ENCODE data around the gene RAP1A. TPM values are rescaled to one million over a fixed set of nuclear protein-coding genes. Genes with fewer than 3 reads are reported as not detected.
A peak's percentile ranks its signal among the peaks of the same experiment; 100 is the strongest.

RAP1A gene
- total and polyA plus RNA-seq, 5 donors from 2014 or later = 72.8 to 143 (median 83.1) TPM

DNA sequence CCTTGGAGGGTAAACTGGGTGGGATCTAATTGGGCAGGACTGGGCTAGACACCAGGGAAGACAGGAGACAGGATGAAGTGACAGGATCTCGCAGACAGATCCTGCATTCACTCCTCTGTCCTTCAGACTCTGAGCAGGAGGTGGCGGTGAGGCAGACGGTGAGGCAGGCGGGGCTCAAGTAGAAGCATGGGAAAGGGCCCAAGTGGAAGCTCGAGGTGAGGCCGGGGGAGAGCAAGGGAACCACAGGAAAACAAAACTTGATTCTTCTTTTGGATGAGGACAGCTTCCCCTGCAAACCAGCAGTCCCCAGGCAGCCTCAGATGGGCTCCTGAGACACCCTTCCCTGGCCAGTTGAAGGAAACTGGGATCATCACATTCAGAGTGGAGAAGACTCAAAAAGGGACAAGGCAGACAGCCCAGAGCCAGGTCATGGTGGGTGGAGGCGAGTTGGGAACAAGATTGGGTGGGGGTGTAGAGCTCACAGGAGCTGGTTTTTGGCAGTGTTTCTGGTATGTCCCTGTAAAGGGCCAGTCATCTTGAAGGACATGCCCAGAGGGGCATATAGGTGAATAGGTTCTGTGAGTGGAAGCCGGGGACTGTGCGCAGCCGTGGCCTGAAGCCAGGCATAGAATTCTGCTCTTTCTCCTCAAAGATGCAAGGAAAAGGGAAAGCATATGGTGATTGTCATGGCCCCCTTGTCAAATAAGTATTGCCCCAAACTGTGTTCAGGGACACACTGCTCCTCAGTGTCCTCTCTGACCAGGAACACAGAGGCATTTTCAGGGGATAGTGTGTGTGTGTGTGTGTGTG is 101.6 kb downstream of the RAP1A start:
- H3K27ac ChIP-seq (ENCODE audit: insufficient read depth, low read length, poor library complexity, severe bottlenecking) = no peak overlapping the region
- DNase-seq = no peak

DNA sequence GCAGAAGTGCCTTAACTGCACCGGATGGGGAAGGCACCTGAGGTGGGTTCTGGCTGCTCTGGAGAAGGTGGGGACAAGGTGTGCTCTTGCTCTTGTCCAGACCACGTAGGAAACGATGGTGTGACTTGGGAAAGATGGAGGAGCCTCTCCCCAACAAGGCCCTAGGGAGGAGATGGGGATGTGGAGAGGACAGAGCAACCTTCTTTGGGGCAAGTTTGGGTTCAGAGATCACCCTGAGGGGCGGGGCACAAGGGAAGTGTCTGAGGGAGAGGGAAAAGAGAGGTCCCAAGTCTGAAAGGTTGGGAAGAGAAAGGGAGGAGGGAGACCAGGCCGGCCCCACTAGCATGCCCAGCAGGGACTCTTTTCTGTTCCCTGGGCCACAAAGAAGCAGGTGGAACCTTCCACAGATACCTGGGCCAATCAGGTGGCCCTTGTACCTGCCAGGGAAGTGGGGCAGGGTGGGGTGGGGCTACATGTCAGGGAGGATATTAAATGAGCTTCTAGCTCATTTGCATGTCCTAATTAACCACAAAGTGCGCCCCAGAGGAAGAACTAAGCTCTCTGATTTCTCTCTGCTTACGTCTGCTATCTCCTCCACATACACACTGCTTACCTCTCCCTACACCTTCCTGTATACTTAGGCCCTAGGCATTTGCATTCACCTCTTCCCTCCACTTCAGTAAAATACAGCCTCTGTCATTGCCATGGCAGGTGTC is 103.7 kb downstream of the RAP1A start:
- no peaks in the 10 kb centered on the region for H3K9me3 ChIP-seq (ENCODE audit: control insufficient read depth in 2 of 2, low read length in 2 of 2)
- peak overlapping the region in 2 of 4 donors; percentile 11 to 47 for H3K4me3 Mint-ChIP-seq
- H3K27me3 ChIP-seq (ENCODE audit: control insufficient read depth, insufficient read depth, low read length) = no peaks in the 10 kb centered on the region
- peak overlapping the region; percentile 91 to 95 (median 92) for H3K27ac Mint-ChIP-seq
- no peaks in the 10 kb centered on the region for H3K36me3 Mint-ChIP-seq
- DNase-seq (peak; percentile 31 to 65 (median 57)), ATAC-seq (ENCODE audit: low read depth in 2 of 2) (peak; percentile 74 to 84)
- H3K4me1 Mint-ChIP-seq = peaks cover 17 to 32% (median 20%) of the 10 kb centered on the region in 4 donors
- H3K27me3 Mint-ChIP-seq = no peaks in the 10 kb centered on the region
- no peaks in the 10 kb centered on the region for H3K9me3 Mint-ChIP-seq
- peaks cover 15% of the 10 kb centered on the region for H3K4me1 ChIP-seq (ENCODE audit: control insufficient read depth, insufficient read depth, low read length, poor library complexity, severe bottlenecking)
- H3K36me3 ChIP-seq (ENCODE audit: control insufficient read depth, insufficient read depth, low read length) = no peaks in the 10 kb centered on the region
- H3K4me3 ChIP-seq (ENCODE audit: low read depth, low read length) = peak overlapping the region; percentile 15
- H3K27ac ChIP-seq (ENCODE audit: insufficient read depth, low read length, poor library complexity, severe bottlenecking) = peak overlapping the region; percentile 47

More for the DNA sequence above, 101.6 kb downstream of the RAP1A start:
- Histone ChIP-seq H3K4me1 (ENCODE audit: control insufficient read depth, insufficient read depth, low read length, poor library complexity, severe bottlenecking) (peaks cover 15% of the 10 kb centered on the region), H3K4me3 (ENCODE audit: low read depth, low read length) (no peak overlapping the region), H3K9me3 (ENCODE audit: control insufficient read depth in 2 of 2, low read length in 2 of 2) (no peaks in the 10 kb centered on the region), H3K27me3 (ENCODE audit: control insufficient read depth, insufficient read depth, low read length) (no peaks in the 10 kb centered on the region), H3K36me3 (ENCODE audit: control insufficient read depth, insufficient read depth, low read length) (peaks cover 6% of the 10 kb centered on the region)
- Mint-ChIP-seq H3K36me3 (peaks cover 6% of the 10 kb centered on the region), H3K27me3 (no peaks in the 10 kb centered on the region), H3K9me3 (no peaks in the 10 kb centered on the region), H3K27ac (peak overlapping the region; percentile 8 to 90 (median 86)), H3K4me3 (peak overlapping the region in 2 of 4 donors; percentile 8 to 36), H3K4me1 (peaks cover 20 to 32% (median 26%) of the 10 kb centered on the region in 4 donors)
- ATAC-seq (ENCODE audit: low read depth in 2 of 2) = no peak

DNA sequence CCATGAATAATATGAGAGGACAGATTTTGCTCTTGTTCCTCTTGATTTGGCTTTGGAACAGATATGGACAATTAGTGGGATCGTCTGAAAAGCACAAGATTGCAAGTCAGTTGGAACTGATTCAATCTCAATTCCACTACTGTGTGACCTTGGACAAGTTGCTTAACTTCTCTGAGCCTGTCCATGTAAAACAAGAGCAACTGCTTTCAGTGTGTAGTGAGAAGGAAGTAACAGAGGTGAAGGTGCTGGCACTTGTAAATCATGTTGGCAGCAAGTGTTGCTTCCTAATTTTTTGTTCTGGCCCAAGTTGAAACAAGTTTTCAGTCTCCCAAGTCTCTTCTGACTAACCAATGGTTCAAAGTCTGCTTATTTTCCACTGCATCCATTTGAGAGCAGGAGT is 104.3 kb downstream of the RAP1A start:
- no peaks in the 10 kb centered on the region for H3K9me3 ChIP-seq (ENCODE audit: control insufficient read depth in 2 of 2, low read length in 2 of 2)
- H3K27me3 ChIP-seq (ENCODE audit: control insufficient read depth, insufficient read depth, low read length) = no peaks in the 10 kb centered on the region
- Mint-ChIP-seq H3K36me3 (no peaks in the 10 kb centered on the region), H3K27me3 (no peaks in the 10 kb centered on the region), H3K27ac (peak overlapping the region; percentile 91 to 95 (median 92)), H3K4me3 (peak overlapping the region in 1 of 4 donors; percentile 11), H3K9me3 (no peaks in the 10 kb centered on the region), H3K4me1 (peaks cover 15 to 32% (median 20%) of the 10 kb centered on the region in 4 donors)
- peak overlapping the region; percentile 15 for H3K4me3 ChIP-seq (ENCODE audit: low read depth, low read length)
- H3K27ac ChIP-seq (ENCODE audit: insufficient read depth, low read length, poor library complexity, severe bottlenecking) = peak overlapping the region; percentile 47
- ATAC-seq (ENCODE audit: low read depth in 2 of 2) (no peak), DNase-seq (no peak)
- H3K4me1 ChIP-seq (ENCODE audit: control insufficient read depth, insufficient read depth, low read length, poor library complexity, severe bottlenecking) = peaks cover 15% of the 10 kb centered on the region
- no peaks in the 10 kb centered on the region for H3K36me3 ChIP-seq (ENCODE audit: control insufficient read depth, insufficient read depth, low read length)

DNA sequence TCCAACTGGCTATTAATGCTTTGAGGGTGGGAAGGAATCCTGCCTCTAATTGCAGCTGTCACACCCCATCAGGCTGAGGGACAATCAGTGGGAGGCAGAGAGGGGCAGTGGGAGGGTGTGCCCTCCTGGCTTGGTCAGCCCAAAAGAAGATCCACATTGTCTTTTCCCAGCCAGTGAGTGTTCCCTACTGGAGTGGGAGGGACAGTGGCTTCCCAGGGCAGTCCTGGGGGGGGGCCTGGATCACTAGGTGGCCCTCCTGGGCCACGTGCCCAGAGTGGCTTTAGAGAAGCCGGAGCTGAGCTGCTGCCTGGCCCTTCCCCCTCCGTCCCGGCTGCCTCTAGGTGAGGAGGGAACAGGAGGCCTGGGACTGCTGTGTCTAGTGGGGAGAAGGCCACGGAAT is 105.6 kb downstream of the RAP1A start:
- peaks cover 12 to 29% (median 20%) of the 10 kb centered on the region in 4 donors for H3K4me1 Mint-ChIP-seq
- H3K9me3 Mint-ChIP-seq = no peaks in the 10 kb centered on the region
- no peaks in the 10 kb centered on the region for H3K27me3 ChIP-seq (ENCODE audit: control insufficient read depth, insufficient read depth, low read length)
- ATAC-seq (ENCODE audit: low read depth in 2 of 2) = no peak
- no peak for DNase-seq
- no peaks in the 10 kb centered on the region for H3K36me3 Mint-ChIP-seq
- no peak overlapping the region for H3K27ac Mint-ChIP-seq
- H3K27ac ChIP-seq (ENCODE audit: insufficient read depth, low read length, poor library complexity, severe bottlenecking) = no peak overlapping the region
- no peak overlapping the region for H3K4me3 ChIP-seq (ENCODE audit: low read depth, low read length)
- no peaks in the 10 kb centered on the region for H3K27me3 Mint-ChIP-seq
- no peaks in the 10 kb centered on the region for H3K36me3 ChIP-seq (ENCODE audit: control insufficient read depth, insufficient read depth, low read length)
- peak overlapping the region in 1 of 4 donors; percentile 8 for H3K4me3 Mint-ChIP-seq
- peaks cover 15% of the 10 kb centered on the region for H3K4me1 ChIP-seq (ENCODE audit: control insufficient read depth, insufficient read depth, low read length, poor library complexity, severe bottlenecking)
- no peaks in the 10 kb centered on the region for H3K9me3 ChIP-seq (ENCODE audit: control insufficient read depth in 2 of 2, low read length in 2 of 2)

DNA sequence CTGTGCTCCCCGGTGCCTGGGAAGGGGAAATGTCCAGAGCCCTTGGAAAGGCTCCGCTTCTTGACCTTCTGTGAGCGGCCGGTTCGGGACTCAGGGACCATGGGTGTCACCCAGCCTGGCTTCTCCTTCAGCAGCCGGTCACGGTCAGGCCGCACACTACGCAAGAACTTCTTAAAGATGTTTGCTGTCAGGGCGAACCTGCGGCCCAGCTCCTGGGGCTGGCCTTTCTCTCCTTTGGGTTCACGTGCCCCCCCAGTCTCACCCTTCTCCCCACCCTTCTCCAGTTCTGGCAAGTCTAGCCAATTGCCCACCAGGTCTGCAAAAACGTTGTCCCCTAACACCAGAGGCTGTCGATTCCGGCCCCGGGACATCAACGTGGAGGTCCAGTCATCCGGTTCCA is 107.5 kb downstream of the RAP1A start:
- Histone ChIP-seq H3K27ac (ENCODE audit: insufficient read depth, low read length, poor library complexity, severe bottlenecking) (no peak overlapping the region), H3K9me3 (ENCODE audit: control insufficient read depth in 2 of 2, low read length in 2 of 2) (no peaks in the 10 kb centered on the region), H3K4me3 (ENCODE audit: low read depth, low read length) (no peak overlapping the region), H3K36me3 (ENCODE audit: control insufficient read depth, insufficient read depth, low read length) (no peaks in the 10 kb centered on the region), H3K27me3 (ENCODE audit: control insufficient read depth, insufficient read depth, low read length) (no peaks in the 10 kb centered on the region), H3K4me1 (ENCODE audit: control insufficient read depth, insufficient read depth, low read length, poor library complexity, severe bottlenecking) (peaks cover 15% of the 10 kb centered on the region)
- H3K4me1 Mint-ChIP-seq = peaks cover 12 to 25% (median 18%) of the 10 kb centered on the region in 4 donors
- H3K27me3 Mint-ChIP-seq = no peaks in the 10 kb centered on the region
- no peak overlapping the region for H3K4me3 Mint-ChIP-seq
- peak overlapping the region in 1 of 3 donors; percentile 63 for H3K27ac Mint-ChIP-seq
- DNase-seq (no peak), ATAC-seq (ENCODE audit: low read depth in 2 of 2) (no peak)
- no peaks in the 10 kb centered on the region for H3K9me3 Mint-ChIP-seq
- no peaks in the 10 kb centered on the region for H3K36me3 Mint-ChIP-seq

DNA sequence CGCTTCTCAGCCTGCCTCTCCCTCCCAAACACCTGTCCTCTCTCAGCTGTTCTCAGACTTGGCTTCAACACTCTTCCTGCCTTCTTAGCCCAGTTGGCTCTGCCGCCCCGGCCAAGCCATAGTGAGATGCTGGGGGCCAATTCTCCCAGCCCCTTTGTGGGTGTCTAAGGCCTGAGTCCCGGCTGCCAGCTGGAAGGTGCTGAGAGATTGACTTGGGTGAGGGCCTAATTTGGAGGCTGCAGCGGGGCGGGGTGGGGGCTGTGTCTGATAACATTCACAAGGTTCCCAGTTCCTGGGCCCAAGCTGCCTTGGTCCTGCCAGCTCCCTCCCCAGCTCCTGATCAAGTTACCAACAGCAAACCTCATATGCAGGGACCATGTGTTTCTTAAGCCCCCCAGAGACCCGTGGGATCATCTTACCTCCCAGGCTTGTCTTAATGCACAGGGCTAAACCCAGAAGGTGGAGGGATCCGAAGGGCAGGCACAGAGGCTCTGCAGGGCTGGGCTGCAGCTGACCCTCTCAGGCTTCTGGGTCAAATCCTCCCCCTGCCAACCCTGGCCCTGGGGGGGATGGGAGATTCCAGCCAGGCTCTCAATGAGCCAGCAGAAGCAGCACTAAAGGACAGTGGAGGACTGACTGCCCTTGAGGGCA is 109.8 kb downstream of the RAP1A start:
- H3K27ac Mint-ChIP-seq = no peak overlapping the region
- peaks cover 0 to 6% (median 3%) of the 10 kb centered on the region in 4 donors for H3K4me1 Mint-ChIP-seq
- H3K9me3 Mint-ChIP-seq = no peaks in the 10 kb centered on the region
- no peaks in the 10 kb centered on the region for H3K36me3 ChIP-seq (ENCODE audit: control insufficient read depth, insufficient read depth, low read length)
- no peaks in the 10 kb centered on the region for H3K36me3 Mint-ChIP-seq
- no peak overlapping the region for H3K4me3 ChIP-seq (ENCODE audit: low read depth, low read length)
- peaks cover 6% of the 10 kb centered on the region for H3K27me3 Mint-ChIP-seq
- ATAC-seq (ENCODE audit: low read depth in 2 of 2) (no peak), DNase-seq (no peak)
- no peak overlapping the region for H3K4me3 Mint-ChIP-seq
- no peaks in the 10 kb centered on the region for H3K9me3 ChIP-seq (ENCODE audit: control insufficient read depth in 2 of 2, low read length in 2 of 2)
- no peak overlapping the region for H3K27ac ChIP-seq (ENCODE audit: insufficient read depth, low read length, poor library complexity, severe bottlenecking)
- no peaks in the 10 kb centered on the region for H3K4me1 ChIP-seq (ENCODE audit: control insufficient read depth, insufficient read depth, low read length, poor library complexity, severe bottlenecking)
- no peaks in the 10 kb centered on the region for H3K27me3 ChIP-seq (ENCODE audit: control insufficient read depth, insufficient read depth, low read length)

DNA sequence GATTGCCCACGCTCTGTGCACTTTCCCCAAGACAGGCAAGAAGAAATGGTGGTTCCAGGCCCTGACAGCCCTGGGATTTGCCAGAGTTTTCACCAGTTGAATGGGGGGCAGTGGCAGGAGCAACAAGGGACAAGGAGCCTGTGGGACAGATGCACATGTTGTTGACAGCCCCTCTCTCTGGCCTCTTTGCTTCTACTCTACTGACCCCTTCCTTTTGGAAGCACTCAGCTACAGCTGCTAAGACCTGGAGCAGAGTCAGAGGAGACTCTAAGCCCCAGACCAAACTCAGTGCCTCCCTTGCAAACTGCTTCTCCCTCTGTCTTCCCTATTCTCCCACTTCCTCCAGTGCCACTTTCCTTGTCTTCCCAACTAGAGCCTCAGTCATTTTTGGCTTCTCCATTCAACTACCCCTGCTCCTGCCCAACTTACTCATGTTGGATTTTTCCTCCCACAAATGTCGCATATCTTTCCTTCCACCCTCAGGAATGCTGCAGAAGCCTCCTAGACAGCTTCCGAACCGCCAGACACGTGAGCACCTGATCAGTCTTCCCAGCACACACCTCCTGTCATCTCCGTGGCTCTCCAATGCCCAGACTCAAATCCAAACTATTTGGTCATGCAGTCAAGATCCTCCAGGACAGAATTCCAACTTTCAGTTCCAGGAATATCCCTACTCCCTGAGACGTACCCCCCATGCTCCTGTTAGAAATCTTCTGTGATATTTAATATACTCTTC is 110.5 kb downstream of the RAP1A start:
- DNase-seq = no peak
- peaks cover 6% of the 10 kb centered on the region for H3K27me3 Mint-ChIP-seq
- no peak overlapping the region for H3K27ac Mint-ChIP-seq

More for the DNA sequence above, 110.5 kb downstream of the RAP1A start:
- Histone ChIP-seq H3K27me3 (ENCODE audit: control insufficient read depth, insufficient read depth, low read length) (no peaks in the 10 kb centered on the region), H3K4me3 (ENCODE audit: low read depth, low read length) (no peak overlapping the region), H3K9me3 (ENCODE audit: control insufficient read depth in 2 of 2, low read length in 2 of 2) (no peaks in the 10 kb centered on the region), H3K27ac (ENCODE audit: insufficient read depth, low read length, poor library complexity, severe bottlenecking) (no peak overlapping the region), H3K4me1 (ENCODE audit: control insufficient read depth, insufficient read depth, low read length, poor library complexity, severe bottlenecking) (no peaks in the 10 kb centered on the region), H3K36me3 (ENCODE audit: control insufficient read depth, insufficient read depth, low read length) (no peaks in the 10 kb centered on the region)
- Mint-ChIP-seq H3K36me3 (no peaks in the 10 kb centered on the region), H3K4me1 (peaks cover 0 to under 1% (median 0%) of the 10 kb centered on the region in 4 donors), H3K4me3 (no peak overlapping the region), H3K9me3 (no peaks in the 10 kb centered on the region)
- no peak for ATAC-seq (ENCODE audit: low read depth in 2 of 2)

Measured in CD4-positive, CD25-positive, alpha-beta regulatory T cell (primary cell).